Astrocyte (in vitro differentiated cells and primary cell): ENCODE data around the gene ATP1A2.

ENCODE experiments used
- CTCF ChIP-seq: IDR thresholded peaks from 2 replicates; pipeline ENCODE4 v1.5.1; 2011; ENCODE audit warnings: low read depth, mild to moderate bottlenecking, inconsistent platforms, low read length, moderate library complexity; ENCODE audit not compliant: insufficient read depth
- EZH2 ChIP-seq: IDR thresholded peaks from 2 replicates; pipeline ENCODE4 v1.6.1; 2012; ENCODE audit warnings: mild to moderate bottlenecking, low read length, inconsistent platforms; ENCODE audit not compliant: insufficient read depth

DNA sequence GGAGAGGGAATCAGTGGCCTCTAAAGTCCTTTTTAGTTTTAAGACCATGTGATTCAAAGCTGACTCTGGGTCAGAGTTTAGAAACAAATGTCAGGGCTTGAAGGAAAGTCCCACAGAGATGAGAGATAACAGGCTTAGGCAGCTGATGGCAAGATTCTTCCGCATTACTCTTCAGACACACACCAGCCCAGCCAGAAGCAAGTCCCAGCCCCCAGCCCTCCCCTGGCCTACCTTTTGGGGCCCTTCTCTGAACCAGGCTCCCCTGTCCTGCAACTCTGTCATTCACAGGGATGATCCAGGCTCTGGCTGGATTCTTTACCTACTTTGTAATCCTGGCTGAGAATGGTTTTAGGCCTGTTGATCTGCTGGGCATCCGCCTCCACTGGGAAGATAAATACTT is 61.7 kb downstream of the ATP1A2 start:
- no peak for TF ChIP-seq EZH2
- no peak for TF ChIP-seq CTCF
